C4-2B (cell line): Measurements from ENCODE around the gene WDR37.

ENCODE experiments used
- ZFX ChIP-seq: fragments of 450-650 bp; IDR thresholded peaks from 2 replicates; pipeline ENCODE4 v1.6.1; 2017
- TF ChIP-seq, protein P1 (sequence below): fragments of 450-650 bp; conservative IDR thresholded peaks from 2 replicates; pipeline ENCODE4 v1.5.1; 2017; ENCODE audit warnings: mild to moderate bottlenecking

DNA sequence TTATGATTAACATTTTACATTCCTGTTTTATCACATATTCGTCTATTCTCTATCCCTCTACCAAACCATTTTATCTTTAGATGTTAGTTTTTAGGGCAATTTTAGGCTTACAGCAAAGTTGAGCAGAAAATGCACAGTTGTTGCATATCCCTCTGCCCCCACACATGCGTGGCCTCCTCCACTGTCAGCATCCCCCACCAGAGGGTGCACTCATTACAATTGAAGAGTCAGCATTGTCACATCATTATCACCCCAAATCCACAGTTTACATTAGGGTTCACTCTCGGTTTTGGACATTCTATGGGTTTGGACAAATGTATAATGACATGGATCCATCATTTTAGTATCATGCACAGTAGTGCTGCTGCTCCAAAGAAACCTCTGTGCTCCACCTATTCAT, 86.4 kb downstream of the WDR37 start:
- TF ChIP-seq, protein P1, sequence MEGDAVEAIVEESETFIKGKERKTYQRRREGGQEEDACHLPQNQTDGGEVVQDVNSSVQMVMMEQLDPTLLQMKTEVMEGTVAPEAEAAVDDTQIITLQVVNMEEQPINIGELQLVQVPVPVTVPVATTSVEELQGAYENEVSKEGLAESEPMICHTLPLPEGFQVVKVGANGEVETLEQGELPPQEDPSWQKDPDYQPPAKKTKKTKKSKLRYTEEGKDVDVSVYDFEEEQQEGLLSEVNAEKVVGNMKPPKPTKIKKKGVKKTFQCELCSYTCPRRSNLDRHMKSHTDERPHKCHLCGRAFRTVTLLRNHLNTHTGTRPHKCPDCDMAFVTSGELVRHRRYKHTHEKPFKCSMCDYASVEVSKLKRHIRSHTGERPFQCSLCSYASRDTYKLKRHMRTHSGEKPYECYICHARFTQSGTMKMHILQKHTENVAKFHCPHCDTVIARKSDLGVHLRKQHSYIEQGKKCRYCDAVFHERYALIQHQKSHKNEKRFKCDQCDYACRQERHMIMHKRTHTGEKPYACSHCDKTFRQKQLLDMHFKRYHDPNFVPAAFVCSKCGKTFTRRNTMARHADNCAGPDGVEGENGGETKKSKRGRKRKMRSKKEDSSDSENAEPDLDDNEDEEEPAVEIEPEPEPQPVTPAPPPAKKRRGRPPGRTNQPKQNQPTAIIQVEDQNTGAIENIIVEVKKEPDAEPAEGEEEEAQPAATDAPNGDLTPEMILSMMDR = peak; percentile 46
- TF ChIP-seq ZFX = no peak
